CD4-positive, CD25-positive, alpha-beta regulatory T cell (primary cell): Measurements from ENCODE around the gene YKT6. TPM values are rescaled to one million over a fixed set of nuclear protein-coding genes. Genes with fewer than 3 reads are reported as not detected.

Source experiments
- ATAC-seq, 2 donors: fragments of 150-1000 bp; cut with Tn5 transposase; one replicate each; pipeline ENCODE4 v1.10.0; 2021; ENCODE audit warnings: low read depth in 2 of 2, moderate number of reproducible peaks in 2 of 2, moderate library complexity in 1 of 2
- DNase-seq, 3 donors: peaks; one replicate each; pipeline versions ENCODE4 v3.0.0 to v3.0.0-alpha.2; 2012 to 2022; ENCODE audit warnings: mixed read lengths in 1 of 3
- H3K27ac ChIP-seq: one replicate; pipeline ENCODE4 v1.7.0; 2013; ENCODE audit warnings: mild to moderate bottlenecking, low read length; ENCODE audit not compliant: insufficient read depth, poor library complexity, severe bottlenecking
- H3K27me3 ChIP-seq: one replicate; pipeline ENCODE4 v1.7.0; 2013; ENCODE audit warnings: low read length; ENCODE audit not compliant: control insufficient read depth, insufficient read depth
- H3K36me3 ChIP-seq: one replicate; pipeline ENCODE4 v1.7.0; 2013; ENCODE audit warnings: mild to moderate bottlenecking, low read length, moderate library complexity; ENCODE audit not compliant: control insufficient read depth, insufficient read depth
- H3K4me1 ChIP-seq: 2 replicates; pipeline ENCODE4 v1.7.0; 2013; ENCODE audit warnings: mild to moderate bottlenecking, low read length; ENCODE audit not compliant: insufficient read depth, control insufficient read depth, poor library complexity, severe bottlenecking
- H3K4me3 ChIP-seq: one replicate; pipeline ENCODE4 v1.7.0; 2013; ENCODE audit warnings: low read depth, mild to moderate bottlenecking, low read length, moderate library complexity
- H3K9me3 ChIP-seq, 2 experiments: 1 replicate in 1 of 2; 2 replicates in 1 of 2; pipeline ENCODE4 v1.7.0; 2013; ENCODE audit warnings: low read length in 2 of 2, mild to moderate bottlenecking in 1 of 2, moderate library complexity in 1 of 2; ENCODE audit not compliant: control insufficient read depth in 2 of 2
- H3K27ac Mint-ChIP-seq, 3 donors: one replicate each; pipeline ENCODE4 v1.8.0; 2020 to 2022; ENCODE audit warnings: mild to moderate bottlenecking in 3 of 3, mixed read lengths in 3 of 3, moderate library complexity in 2 of 3
- H3K27me3 Mint-ChIP-seq: one replicate; pipeline ENCODE4 v1.8.0; 2022; ENCODE audit warnings: mild to moderate bottlenecking, mixed read lengths
- H3K36me3 Mint-ChIP-seq: one replicate; pipeline ENCODE4 v1.8.0; 2020; ENCODE audit warnings: mixed read lengths
- H3K4me1 Mint-ChIP-seq, 4 donors: one replicate each; pipeline ENCODE4 v1.8.0; 2020 to 2022; ENCODE audit warnings: mixed read lengths in 4 of 4, mild to moderate bottlenecking in 1 of 4
- H3K4me3 Mint-ChIP-seq, 4 donors: one replicate each; pipeline ENCODE4 v1.8.0; 2020 to 2022; ENCODE audit warnings: mild to moderate bottlenecking in 4 of 4, mixed read lengths in 4 of 4, moderate library complexity in 3 of 4
- H3K9me3 Mint-ChIP-seq, 7 donors: one replicate each; pipeline ENCODE4 v1.8.0; 2020 to 2022; ENCODE audit warnings: mixed read lengths in 7 of 7, mild to moderate bottlenecking in 3 of 7, moderate library complexity in 2 of 7
- polyA plus RNA-seq, 4 donors: library from polyadenylated mRNA; unstranded; fragments of 300-500 nt; fragmentation: Illumina TruSeq; gene quantifications; one replicate each; pipeline ENCODE4 v1.2.3, GENCODE V29; 2021
- total RNA-seq: library from RNA; stranded (reverse); gene quantifications from one replicate; pipeline ENCODE4 v1.2.3, GENCODE V29; 2022

Gene YKT6
- total and polyA plus RNA-seq, 5 donors from 2014 or later, result 24.7 to 79.2 (median 41.6) TPM

GRCh38 chr7:44184873-44185446 lies 15.8 kb upstream of the YKT6 start:
- ATAC-seq, result no peak
- H3K27ac Mint-ChIP-seq, result peak overlapping the region in 1 of 3 donors; percentile 21

GRCh38 chr7:44185729-44186128 lies 15.0 kb upstream of the YKT6 start:
- no peak for DNase-seq
- Histone ChIP-seq H3K27ac (no peak overlapping the region), H3K4me1 (no peaks in the 10 kb centered on the region), H3K4me3 (no peak overlapping the region), H3K27me3 (peaks cover 5% of the 10 kb centered on the region), H3K9me3 (peaks cover 7% of the 10 kb centered on the region in 2 experiments), H3K36me3 (no peaks in the 10 kb centered on the region)
- no peaks in the 10 kb centered on the region for H3K36me3 Mint-ChIP-seq
- peaks cover 0 to 12% (median 4%) of the 10 kb centered on the region in 7 donors for H3K9me3 Mint-ChIP-seq
- no peaks in the 10 kb centered on the region for H3K27me3 Mint-ChIP-seq
- no peak for ATAC-seq
- no peak overlapping the region for H3K4me3 Mint-ChIP-seq
- no peak overlapping the region for H3K27ac Mint-ChIP-seq
- no peaks in the 10 kb centered on the region for H3K4me1 Mint-ChIP-seq

More at GRCh38 chr7:44184873-44185446, 15.8 kb upstream of the YKT6 start:
- Histone ChIP-seq H3K4me3 (no peak overlapping the region), H3K27ac (no peak overlapping the region), H3K36me3 (no peaks in the 10 kb centered on the region), H3K9me3 (peaks cover 7% of the 10 kb centered on the region in 2 experiments), H3K27me3 (peaks cover 5% of the 10 kb centered on the region), H3K4me1 (no peaks in the 10 kb centered on the region)
- no peaks in the 10 kb centered on the region for H3K27me3 Mint-ChIP-seq
- no peaks in the 10 kb centered on the region for H3K4me1 Mint-ChIP-seq
- H3K36me3 Mint-ChIP-seq, result no peaks in the 10 kb centered on the region
- peaks cover 0 to 12% (median 4%) of the 10 kb centered on the region in 7 donors for H3K9me3 Mint-ChIP-seq
- no peak for DNase-seq
- no peak overlapping the region for H3K4me3 Mint-ChIP-seq

GRCh38 chr7:44186736-44187135 lies 14.0 kb upstream of the YKT6 start:
- Histone ChIP-seq H3K4me3 (no peak overlapping the region), H3K36me3 (no peaks in the 10 kb centered on the region), H3K9me3 (peaks cover 7% of the 10 kb centered on the region in 2 experiments), H3K27me3 (peaks cover 5% of the 10 kb centered on the region), H3K27ac (no peak overlapping the region), H3K4me1 (no peaks in the 10 kb centered on the region)
- Mint-ChIP-seq H3K9me3 (peaks cover 0 to 12% (median 4%) of the 10 kb centered on the region in 7 donors), H3K36me3 (no peaks in the 10 kb centered on the region), H3K27me3 (peaks cover 7% of the 10 kb centered on the region), H3K4me1 (no peaks in the 10 kb centered on the region), H3K4me3 (no peak overlapping the region), H3K27ac (no peak overlapping the region)
- no peak for ATAC-seq
- DNase-seq, result no peak

- no peaks in the 10 kb centered on the region for H3K36me3 ChIP-seq
- Mint-ChIP-seq H3K4me1 (no peaks in the 10 kb centered on the region), H3K27me3 (peaks cover 10% of the 10 kb centered on the region), H3K4me3 (no peak overlapping the region), H3K9me3 (peaks cover 0 to 4% (median 2%) of the 10 kb centered on the region in 7 donors), H3K27ac (peak overlapping the region in 1 of 3 donors; percentile 76), H3K36me3 (no peaks in the 10 kb centered on the region)
- H3K4me1 ChIP-seq, result no peaks in the 10 kb centered on the region
- DNase-seq (no peak), ATAC-seq (no peak)
- peaks cover 0 to 4% of the 10 kb centered on the region in 2 experiments for H3K9me3 ChIP-seq
- peaks cover 2% of the 10 kb centered on the region for H3K27me3 ChIP-seq
- H3K4me3 ChIP-seq, result no peak overlapping the region
- no peak overlapping the region for H3K27ac ChIP-seq
These were observed 13.0 kb upstream of the YKT6 start for GRCh38 chr7:44187636-44188416.

GRCh38 chr7:44188480-44189225 lies 12.1 kb upstream of the YKT6 start:
- no peaks in the 10 kb centered on the region for H3K36me3 ChIP-seq
- peaks cover 2% of the 10 kb centered on the region for H3K27me3 ChIP-seq
- no peak for DNase-seq
- Mint-ChIP-seq H3K9me3 (no peaks in the 10 kb centered on the region), H3K4me1 (no peaks in the 10 kb centered on the region), H3K27ac (peak overlapping the region in 1 of 3 donors; percentile 76), H3K4me3 (no peak overlapping the region), H3K27me3 (peaks cover 16% of the 10 kb centered on the region), H3K36me3 (no peaks in the 10 kb centered on the region)
- no peak for ATAC-seq
- no peaks in the 10 kb centered on the region for H3K9me3 ChIP-seq
- H3K4me1 ChIP-seq, result no peaks in the 10 kb centered on the region
- no peak overlapping the region for H3K4me3 ChIP-seq
- no peak overlapping the region for H3K27ac ChIP-seq

- H3K27ac ChIP-seq, result no peak within 1 kb of the TSS
- peaks cover 2% of the 10 kb centered on the region for H3K27me3 ChIP-seq
- no peak within 1 kb of the TSS for H3K4me3 ChIP-seq
- no peaks in the 10 kb centered on the region for H3K36me3 ChIP-seq
- Mint-ChIP-seq H3K27me3 (peaks cover 21% of the 10 kb centered on the region), H3K36me3 (no peaks in the 10 kb centered on the region), H3K4me3 (no peak within 1 kb of the TSS), H3K4me1 (no peaks in the 10 kb centered on the region), H3K27ac (peak within 1 kb of the TSS in 1 of 3 donors; percentile 76), H3K9me3 (no peaks in the 10 kb centered on the region)
- H3K4me1 ChIP-seq, result no peaks in the 10 kb centered on the region
- ATAC-seq (no peak), DNase-seq (no peak)
- no peaks in the 10 kb centered on the region for H3K9me3 ChIP-seq
These were observed 11.3 kb upstream of the YKT6 start, which contains the start of gene GCK for GRCh38 chr7:44189286-44189992. GCK (minus strand) TSS chr7:44189439; CDS start chr7:44188953, 486 bp downstream.
